CD4-positive, alpha-beta T cell (primary cell): ENCODE results near the gene PPP2R5C. TPM values are rescaled to one million over a fixed set of nuclear protein-coding genes. Genes with fewer than 3 reads are reported as not detected.
A peak's percentile ranks its signal among the peaks of the same experiment; 100 is the strongest.

ENCODE experiments used
- ATAC-seq: fragments of 200-7000 bp; cut with Tn5 transposase; one replicate; pipeline ENCODE4 v1.10.0; 2022; ENCODE audit warnings: mild to moderate bottlenecking; ENCODE audit not compliant: poor library complexity
- CTCF ChIA-PET: fragments of 350-600 bp; sonication (Branson Sonifier 250); formaldehyde crosslinking; loops from one replicate; lab custom pipeline; 2021; ENCODE audit warnings: antibody characterized with exemption, inconsistent platforms; lab: Charles Lee
- POLR2A ChIA-PET: fragments of 350-600 bp; sonication (Branson Sonifier 250); formaldehyde crosslinking; loops from one replicate; lab custom pipeline; 2021; ENCODE audit warnings: antibody characterized with exemption, inconsistent platforms; lab: Charles Lee
- DNase-seq, 14 experiments: peaks; one replicate each; pipeline ENCODE4 v3.0.0-alpha.2; 2013 to 2020; ENCODE audit warnings: mixed read lengths in 2 of 14
- H3K27ac ChIP-seq, 2 donors: one replicate each; pipeline versions ENCODE4 v1.5.1 to v1.7.0; 2013; ENCODE audit warnings: low read length in 2 of 2, low read depth in 1 of 2, mild to moderate bottlenecking in 1 of 2
- H3K27me3 ChIP-seq, 2 experiments: 1 replicate in 1 of 2; 2 replicates in 1 of 2; pipeline versions ENCODE4 v1.6.1 to v1.7.0; 2013; ENCODE audit warnings: low read length in 2 of 2, control low read depth in 1 of 2, mild to moderate bottlenecking in 1 of 2, moderate library complexity in 1 of 2; ENCODE audit not compliant: insufficient read depth in 2 of 2, control insufficient read depth in 1 of 2
- H3K36me3 ChIP-seq: one replicate; pipeline ENCODE4 v1.6.1; 2013; ENCODE audit warnings: low read length, control low read depth; ENCODE audit not compliant: insufficient read depth
- H3K4me1 ChIP-seq: one replicate; pipeline ENCODE4 v1.6.1; 2013; ENCODE audit warnings: low read length, control low read depth; ENCODE audit not compliant: insufficient read depth
- H3K4me3 ChIP-seq: one replicate; pipeline ENCODE4 v1.5.1; 2013; ENCODE audit warnings: mild to moderate bottlenecking, low read length, moderate library complexity
- H3K9me3 ChIP-seq, 2 experiments: 1 replicate in 1 of 2; 2 replicates in 1 of 2; pipeline versions ENCODE4 v1.6.1 to v1.7.0; 2013; ENCODE audit warnings: low read length in 2 of 2, mild to moderate bottlenecking in 2 of 2, control low read depth in 1 of 2, moderate library complexity in 1 of 2; ENCODE audit not compliant: control insufficient read depth in 1 of 2, insufficient read depth in 1 of 2
- H3K27ac Mint-ChIP-seq: one replicate; pipeline ENCODE4 v1.8.0; 2020; ENCODE audit warnings: mixed read lengths
- H3K27me3 Mint-ChIP-seq: one replicate; pipeline ENCODE4 v1.8.0; 2021; ENCODE audit warnings: mixed read lengths
- H3K36me3 Mint-ChIP-seq: one replicate; pipeline ENCODE4 v1.8.0; 2021; ENCODE audit warnings: low read depth, mixed read lengths
- H3K4me1 Mint-ChIP-seq: one replicate; pipeline ENCODE4 v1.8.0; 2021; ENCODE audit warnings: low read depth, mixed read lengths
- H3K4me3 Mint-ChIP-seq: one replicate; pipeline ENCODE4 v1.8.0; 2020; ENCODE audit warnings: mild to moderate bottlenecking, mixed read lengths
- H3K9me3 Mint-ChIP-seq: one replicate; pipeline ENCODE4 v1.8.0; 2020; ENCODE audit warnings: mixed read lengths
- CTCF ChIP-seq: fragments of 200-600 bp; IDR thresholded peaks from one replicate; pipeline ENCODE4 v1.8.0; 2022; ENCODE audit warnings: antibody characterized with exemption, mild to moderate bottlenecking
- intact Hi-C, 2 experiments: fragments of 100-400 bp; cut with DNase I in 1 of 2; cut with micrococcal nuclease in 1 of 2; formaldehyde crosslinking; loops; one replicate each; pipeline versions ENCODE4 v1.15.1 to v1.9.0; 2023 to 2025; cut with DNase I, micrococcal nuclease
- total RNA-seq, 174 experiments: library from RNA in 2 of 174; stranded (reverse) in 2 of 174; gene quantifications; one replicate each; pipeline ENCODE4 v1.2.3 and lab custom pipeline; 2021 to 2026

PPP2R5C gene
- total RNA-seq, 2 experiments from 2014 or later: 463 to 487 TPM

DNA sequence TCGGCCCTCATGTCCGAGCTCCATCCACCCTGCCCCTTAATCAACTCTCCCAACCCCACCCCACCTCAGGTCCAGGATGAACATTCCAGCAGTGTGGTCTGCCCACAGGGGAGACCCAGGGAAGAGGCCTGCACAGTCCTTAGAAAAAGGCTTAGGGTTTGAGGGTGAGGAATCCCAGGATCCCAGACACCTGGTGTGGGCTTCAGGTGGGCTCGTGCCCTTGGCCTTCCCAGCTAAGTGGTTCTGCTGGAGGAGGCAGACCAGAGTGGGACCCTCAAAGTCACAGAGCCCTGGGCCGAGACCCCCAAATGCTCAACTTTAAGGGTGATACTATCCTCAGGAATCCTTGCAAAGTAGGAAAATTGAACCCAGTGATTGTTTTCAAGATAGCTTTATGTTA, 25.4 kb upstream of the PPP2R5C start:
- Mint-ChIP-seq H3K4me3 (no peak overlapping the region), H3K36me3 (no peaks in the 10 kb centered on the region), H3K9me3 (peaks cover 2% of the 10 kb centered on the region), H3K27me3 (no peaks in the 10 kb centered on the region), H3K27ac (no peak overlapping the region), H3K4me1 (peaks cover 23% of the 10 kb centered on the region)
- intact Hi-C loops: no loop called here
- CTCF ChIA-PET: interaction anchor here (0.6 to 1.9 kb wide), 2 partner anchors 13 to 29 kb away, joined by 3 to 12 read pairs; no protein-coding TSS in a partner anchor
- Histone ChIP-seq H3K27ac (no peak overlapping the region), H3K4me3 (no peak overlapping the region), H3K9me3 (peaks cover 9 to 14% of the 10 kb centered on the region in 2 experiments), H3K4me1 (peaks cover 25% of the 10 kb centered on the region), H3K27me3 (no peaks in the 10 kb centered on the region), H3K36me3 (no peaks in the 10 kb centered on the region)
- POLR2A ChIA-PET: interaction anchor here (0.6 to 1.1 kb wide), 4 partner anchors 14 to 81 kb away, joined by 3 to 5 read pairs (median 3); no protein-coding TSS in a partner anchor
- no peak for DNase-seq
- no peak for ATAC-seq
- TF ChIP-seq CTCF: no peak

GRCh38 chr14:101736585-101736984, 24.9 kb upstream of the PPP2R5C start:
- Mint-ChIP-seq H3K36me3 (no peaks in the 10 kb centered on the region), H3K27me3 (no peaks in the 10 kb centered on the region), H3K4me1 (peaks cover 18% of the 10 kb centered on the region), H3K27ac (no peak overlapping the region), H3K4me3 (no peak overlapping the region), H3K9me3 (peaks cover 5% of the 10 kb centered on the region)
- Histone ChIP-seq H3K27ac (no peak overlapping the region), H3K27me3 (no peaks in the 10 kb centered on the region), H3K9me3 (peaks cover 12 to 16% of the 10 kb centered on the region in 2 experiments), H3K36me3 (no peaks in the 10 kb centered on the region), H3K4me3 (no peak overlapping the region), H3K4me1 (peaks cover 20% of the 10 kb centered on the region)
- ChIA-PET POLR2A (interaction anchor here (0.6 to 1.9 kb wide), 4 partner anchors 15 to 80 kb away, joined by 3 to 5 read pairs (median 4); no protein-coding TSS in a partner anchor), CTCF (interaction anchor here (0.6 to 1.9 kb wide), 2 partner anchors 14 to 29 kb away, joined by 3 to 12 read pairs; no protein-coding TSS in a partner anchor)
- intact Hi-C loops: no loop called here
- ATAC-seq (no peak), DNase-seq (no peak)
- no peak for TF ChIP-seq CTCF

DNA sequence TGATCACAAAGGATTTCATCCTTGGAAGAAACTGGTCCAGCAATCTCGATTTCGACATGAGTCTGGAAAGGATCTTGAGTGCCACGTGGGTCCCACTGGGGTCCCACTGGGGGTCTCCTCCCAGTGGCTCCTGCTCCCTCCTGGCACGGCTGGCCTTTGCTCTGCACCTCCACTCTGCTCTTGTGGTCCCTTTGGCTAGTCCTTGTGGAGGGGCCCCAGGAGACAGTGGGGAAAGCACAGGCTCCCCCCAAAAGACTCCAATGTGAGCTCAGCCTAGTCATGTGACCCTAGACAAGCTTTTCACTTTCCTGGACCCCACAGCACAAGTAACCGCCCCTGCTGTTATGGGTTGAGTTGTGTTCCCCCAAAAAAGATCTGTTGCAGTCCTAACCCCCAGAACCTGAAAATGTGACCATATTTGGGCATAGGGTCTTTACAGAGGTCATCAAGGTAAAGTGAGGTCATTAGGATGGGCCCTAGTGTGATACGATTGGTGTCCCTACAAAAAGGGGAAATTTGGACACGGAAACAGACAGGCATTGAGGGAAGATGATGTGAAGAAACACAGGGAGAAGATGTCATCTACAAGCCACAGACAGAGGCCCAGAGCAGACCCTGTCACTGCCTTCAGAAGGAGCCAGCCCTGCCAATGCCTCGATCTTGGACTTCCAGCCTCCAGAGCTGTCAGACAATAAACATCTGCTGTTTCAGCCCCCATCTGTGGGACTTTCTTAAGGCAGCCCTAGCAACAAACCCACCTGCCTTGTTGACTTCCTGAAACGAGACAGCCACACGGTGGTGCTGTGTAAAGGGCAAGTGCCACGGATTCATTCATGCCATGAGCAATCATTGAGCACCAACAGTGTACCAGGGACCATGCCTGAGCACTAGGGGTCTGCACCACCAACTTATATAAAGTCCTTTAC, 23.8 kb upstream of the PPP2R5C start:
- CTCF ChIA-PET: interaction anchor here (1.0 kb wide), 1 partner anchor 16 kb away, joined by 3 read pairs; no protein-coding TSS in a partner anchor
- POLR2A ChIA-PET: interaction anchor here (1.3 to 1.9 kb wide), 3 partner anchors 23 to 30 kb away, joined by 3 to 6 read pairs (median 5); no protein-coding TSS in a partner anchor

More for the DNA sequence above, 23.8 kb upstream of the PPP2R5C start:
- no peaks in the 10 kb centered on the region for H3K36me3 Mint-ChIP-seq
- Histone ChIP-seq H3K27ac (no peak overlapping the region), H3K9me3 (peaks cover 12 to 16% of the 10 kb centered on the region in 2 experiments), H3K36me3 (no peaks in the 10 kb centered on the region), H3K4me3 (no peak overlapping the region), H3K27me3 (no peaks in the 10 kb centered on the region), H3K4me1 (peaks cover 9% of the 10 kb centered on the region)
- peaks cover 7% of the 10 kb centered on the region for H3K9me3 Mint-ChIP-seq
- peak overlapping the region; percentile 8 for H3K27ac Mint-ChIP-seq
- intact Hi-C loops: loop anchor here in 1 of 2 experiments (2.0 kb wide), 1 partner anchor 31 kb away; no protein-coding TSS in a partner anchor
- DNase-seq (peak in 10 of 14 experiments; percentile 17 to 65 (median 38)), ATAC-seq (peak; percentile 65)
- no peak overlapping the region for H3K4me3 Mint-ChIP-seq
- peaks cover 7% of the 10 kb centered on the region for H3K4me1 Mint-ChIP-seq
- TF ChIP-seq CTCF: peak; percentile 39
- H3K27me3 Mint-ChIP-seq: no peaks in the 10 kb centered on the region
